NT2/D1 (cell line): Measurements from ENCODE around the gene FCRLA.

Experiments used
- DNase-seq: peaks from one replicate; pipeline ENCODE4 v3.0.0-alpha.2; 2011; ENCODE audit warnings: low read depth, low spot score
- H3K27me3 ChIP-seq: 2 replicates; pipeline ENCODE4 v1.6.0; 2011; ENCODE audit warnings: mild to moderate bottlenecking; ENCODE audit not compliant: insufficient read length, insufficient read depth
- H3K36me3 ChIP-seq: 2 replicates; pipeline ENCODE4 v1.6.1; 2011; ENCODE audit warnings: mild to moderate bottlenecking, low read length, mixed read lengths; ENCODE audit not compliant: insufficient read depth, insufficient read length
- H3K4me1 ChIP-seq: 2 replicates; pipeline ENCODE4 v1.5.1; 2011; ENCODE audit not compliant: insufficient read depth, insufficient read length
- H3K4me3 ChIP-seq: 2 replicates; pipeline ENCODE4 v1.5.1; 2011; ENCODE audit warnings: low read depth; ENCODE audit not compliant: insufficient read length
- H3K9ac ChIP-seq: 2 replicates; pipeline ENCODE4 v1.6.0; 2011; ENCODE audit warnings: low read depth; ENCODE audit not compliant: insufficient read length
- H3K9me3 ChIP-seq: 2 replicates; pipeline ENCODE4 v1.5.1; 2011; ENCODE audit warnings: mild to moderate bottlenecking, low read length; ENCODE audit not compliant: insufficient read depth
- SUZ12 ChIP-seq: IDR thresholded peaks from 2 replicates; pipeline ENCODE4 v1.6.1; 2011; ENCODE audit not compliant: insufficient read length, insufficient read depth; ENCODE audit errors: extremely low read depth
- YY1 ChIP-seq: IDR thresholded peaks from 2 replicates; pipeline ENCODE4 v1.6.1; 2011; ENCODE audit not compliant: insufficient read length, insufficient read depth
- ZNF274 ChIP-seq: IDR thresholded peaks from 2 replicates; pipeline ENCODE4 v1.6.1; 2011; ENCODE audit warnings: mild to moderate bottlenecking, low read depth, low read length

The FCRLA gene

GRCh38 chr1:161725908-161726472 lies 19.0 kb downstream of the FCRLA start:
- no peaks in the 10 kb centered on the region for H3K36me3 ChIP-seq
- H3K4me1 ChIP-seq, result peaks cover 6% of the 10 kb centered on the region
- peak; percentile 36 for DNase-seq
- H3K27me3 ChIP-seq, result peaks cover 58% of the 10 kb centered on the region
- H3K9ac ChIP-seq, result peak overlapping the region; percentile 95
- H3K4me3 ChIP-seq, result peak overlapping the region; percentile 97
- TF ChIP-seq ZNF274, result no peak
- TF ChIP-seq YY1, result no peak
- TF ChIP-seq SUZ12, result peak; percentile 13
- no peaks in the 10 kb centered on the region for H3K9me3 ChIP-seq

GRCh38 chr1:161726473-161727255 lies 19.6 kb downstream of the FCRLA start:
- H3K4me3 ChIP-seq, result peak overlapping the region; percentile 97
- peaks cover 6% of the 10 kb centered on the region for H3K4me1 ChIP-seq
- H3K36me3 ChIP-seq, result no peaks in the 10 kb centered on the region
- TF ChIP-seq ZNF274 (no peak), SUZ12 (no peak), YY1 (no peak)
- peak; percentile 77 for DNase-seq
- peaks cover 60% of the 10 kb centered on the region for H3K27me3 ChIP-seq
- H3K9me3 ChIP-seq, result no peaks in the 10 kb centered on the region
- peak overlapping the region; percentile 95 for H3K9ac ChIP-seq

GRCh38 chr1:161727256-161727924 lies 20.4 kb downstream of the FCRLA start:
- H3K9ac ChIP-seq, result peak overlapping the region; percentile 95

GRCh38 chr1:161728376-161729226 lies 21.6 kb downstream of the FCRLA start:
- Histone ChIP-seq H3K9me3 (no peaks in the 10 kb centered on the region), H3K9ac (no peak overlapping the region), H3K36me3 (no peaks in the 10 kb centered on the region), H3K27me3 (peaks cover 51% of the 10 kb centered on the region), H3K4me1 (peaks cover 6% of the 10 kb centered on the region), H3K4me3 (no peak overlapping the region)
- TF ChIP-seq YY1, result no peak
- TF ChIP-seq ZNF274, result no peak
- no peak for DNase-seq

More at GRCh38 chr1:161727256-161727924, 20.4 kb downstream of the FCRLA start:
- H3K4me3 ChIP-seq, result peak overlapping the region; percentile 91
- H3K4me1 ChIP-seq, result peaks cover 6% of the 10 kb centered on the region
- no peaks in the 10 kb centered on the region for H3K36me3 ChIP-seq
- DNase-seq, result no peak
- TF ChIP-seq ZNF274, result no peak
- no peak for TF ChIP-seq SUZ12
- TF ChIP-seq YY1, result no peak
- peaks cover 57% of the 10 kb centered on the region for H3K27me3 ChIP-seq
- H3K9me3 ChIP-seq, result no peaks in the 10 kb centered on the region

- H3K4me1 ChIP-seq, result peaks cover 4% of the 10 kb centered on the region
- H3K4me3 ChIP-seq, result no peak overlapping the region
- no peaks in the 10 kb centered on the region for H3K36me3 ChIP-seq
- H3K9ac ChIP-seq, result no peak overlapping the region
- no peak for DNase-seq
- no peaks in the 10 kb centered on the region for H3K9me3 ChIP-seq
- TF ChIP-seq YY1 (no peak), ZNF274 (no peak), SUZ12 (no peak)
- H3K27me3 ChIP-seq, result peaks cover 37% of the 10 kb centered on the region
Observed at GRCh38 chr1:161730050-161730564, 23.1 kb downstream of the FCRLA start.

GRCh38 chr1:161731241-161731640 lies 24.2 kb downstream of the FCRLA start:
- no peaks in the 10 kb centered on the region for H3K36me3 ChIP-seq
- H3K4me1 ChIP-seq, result no peaks in the 10 kb centered on the region
- TF ChIP-seq ZNF274 (no peak), SUZ12 (no peak), YY1 (no peak)
- H3K4me3 ChIP-seq, result no peak overlapping the region
- no peaks in the 10 kb centered on the region for H3K9me3 ChIP-seq
- DNase-seq, result no peak
- H3K27me3 ChIP-seq, result peaks cover 26% of the 10 kb centered on the region
- no peak overlapping the region for H3K9ac ChIP-seq
